ENCODE data around the gene DROSHA. TPM values are rescaled to one million over a fixed set of nuclear protein-coding genes. Genes with fewer than 3 reads are reported as not detected.

Gene DROSHA
- total and polyA plus RNA-seq, 2 of the 4 experiments (the other 2 are of a cell fraction), result 36.4 to 36.5 TPM

DNA sequence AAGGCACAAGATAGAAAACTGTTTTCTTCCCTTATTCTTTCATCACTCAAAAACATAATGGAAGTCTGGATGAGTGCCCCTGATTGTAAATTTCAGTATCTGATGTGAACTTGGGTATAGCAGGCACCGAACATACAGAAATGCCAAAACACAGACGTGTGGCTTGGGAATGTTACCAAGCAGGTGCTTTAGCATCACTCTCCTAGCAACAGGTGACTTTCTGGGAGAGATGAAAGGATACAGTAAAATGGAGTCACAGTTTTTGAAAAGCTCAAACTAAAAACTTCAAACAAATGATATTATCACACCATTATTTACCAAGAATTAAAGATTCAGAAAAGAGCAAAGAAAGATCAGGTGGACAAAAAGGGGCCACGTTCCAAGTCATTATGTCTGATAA, 130.2 kb downstream of the DROSHA start:
- WGBS, 2 experiments (ENCODE audit: extremely low coverage in 2 of 2, insufficient read length in 1 of 2), result no CpG with 5 or more reads among the region's 3 CpGs
- no peak overlapping the region for H3K4ac ChIP-seq (ENCODE audit: low read depth, low read length)
- no peak overlapping the region for H2AK5ac ChIP-seq (ENCODE audit: low read depth, low read length)
- ChIA-PET POLR2A (ENCODE audit: unreplicated experiment) (no interaction called here), CTCF (no interaction called here)
- H2BK20ac ChIP-seq (ENCODE audit: low read depth, low read length), result no peak overlapping the region
- no peak overlapping the region for H3K4me2 ChIP-seq (ENCODE audit: low read depth, low read length)
- no peak overlapping the region for H3K56ac ChIP-seq (ENCODE audit: extremely low read depth, insufficient read depth, low read length)
- H3K9me1 ChIP-seq (ENCODE audit: insufficient read depth, low read length), result no peaks in the 10 kb centered on the region; the same call in 1 of the 2 replicates
- in situ Hi-C loops (cut with MboI; ENCODE audit: low sequenced_read_pairs) (no loop called here), intact Hi-C loops (cut with micrococcal nuclease) (no loop called here), dilution Hi-C loops (cut with HindIII; ENCODE audit: low sequenced_read_pairs, unreplicated experiment) (no loop called here)
- H2BK120ac ChIP-seq (ENCODE audit: low read depth, low read length), result no peak overlapping the region
- no peak overlapping the region for H2AK9ac ChIP-seq (replicated peaks; ENCODE audit: low read depth, low read length, poor library complexity)
- H4K8ac ChIP-seq (ENCODE audit: low read depth in 2 of 2, low read length in 2 of 2), result no peak overlapping the region
- no peak overlapping the region for H3K18ac ChIP-seq (ENCODE audit: low read depth, low read length)
- peaks cover 15% of the 10 kb centered on the region for H3K36me3 ChIP-seq (ENCODE audit: control insufficient read depth, insufficient read depth, low read length)
- ATAC-seq (ENCODE audit: low read depth) (no peak), DNase-seq (no peak)
- no peak overlapping the region for H3K14ac ChIP-seq (replicated peaks; ENCODE audit: low read depth, low read length)
- no peak overlapping the region for H3K27ac ChIP-seq (ENCODE audit: insufficient read depth, low read length)
- no peak overlapping the region for H3K9ac ChIP-seq (ENCODE audit: low read depth, low read length)
- no peak overlapping the region for H2BK15ac ChIP-seq (ENCODE audit: low read depth, low read length)
- H4K20me1 ChIP-seq (ENCODE audit: insufficient read depth, low read length), result no peaks in the 10 kb centered on the region
- TF ChIP-seq ELK1 (IDR thresholded peaks at IDR 0.05; ENCODE audit: borderline replicate concordance, low read depth, low read length) (no peak), SMC3 (IDR thresholded peaks at IDR 0.05; ENCODE audit: low read depth, low read length) (no peak), CEBPB (IDR thresholded peaks at IDR 0.05; ENCODE audit: low read depth, low read length) (no peak), RAD21 (IDR thresholded peaks at IDR 0.05; ENCODE audit: low read length) (no peak), FOS (IDR thresholded peaks at IDR 0.05; ENCODE audit: low read depth, low read length) (no peak), MXI1 (IDR thresholded peaks at IDR 0.05; ENCODE audit: borderline replicate concordance, low read depth, low read length) (no peak), NFE2L2 (IDR thresholded peaks at IDR 0.05; ENCODE audit: low read depth, low read length) (no peak), CHD1 (IDR thresholded peaks at IDR 0.05; ENCODE audit: low read depth, low read length) (no peak), BHLHE40 (IDR thresholded peaks at IDR 0.05; ENCODE audit: low read depth, low read length) (no peak), RCOR1 (IDR thresholded peaks at IDR 0.05; ENCODE audit: insufficient replicate concordance, low read length) (no peak), MAFK (IDR thresholded peaks at IDR 0.05; ENCODE audit: low read depth, low read length) (no peak), MAZ (IDR thresholded peaks at IDR 0.05; ENCODE audit: borderline replicate concordance, low read depth, low read length) (no peak), POLR2A (IDR thresholded peaks at IDR 0.05; ENCODE audit: low read depth, low read length) (no peak)
- TF ChIP-seq, protein P1, sequence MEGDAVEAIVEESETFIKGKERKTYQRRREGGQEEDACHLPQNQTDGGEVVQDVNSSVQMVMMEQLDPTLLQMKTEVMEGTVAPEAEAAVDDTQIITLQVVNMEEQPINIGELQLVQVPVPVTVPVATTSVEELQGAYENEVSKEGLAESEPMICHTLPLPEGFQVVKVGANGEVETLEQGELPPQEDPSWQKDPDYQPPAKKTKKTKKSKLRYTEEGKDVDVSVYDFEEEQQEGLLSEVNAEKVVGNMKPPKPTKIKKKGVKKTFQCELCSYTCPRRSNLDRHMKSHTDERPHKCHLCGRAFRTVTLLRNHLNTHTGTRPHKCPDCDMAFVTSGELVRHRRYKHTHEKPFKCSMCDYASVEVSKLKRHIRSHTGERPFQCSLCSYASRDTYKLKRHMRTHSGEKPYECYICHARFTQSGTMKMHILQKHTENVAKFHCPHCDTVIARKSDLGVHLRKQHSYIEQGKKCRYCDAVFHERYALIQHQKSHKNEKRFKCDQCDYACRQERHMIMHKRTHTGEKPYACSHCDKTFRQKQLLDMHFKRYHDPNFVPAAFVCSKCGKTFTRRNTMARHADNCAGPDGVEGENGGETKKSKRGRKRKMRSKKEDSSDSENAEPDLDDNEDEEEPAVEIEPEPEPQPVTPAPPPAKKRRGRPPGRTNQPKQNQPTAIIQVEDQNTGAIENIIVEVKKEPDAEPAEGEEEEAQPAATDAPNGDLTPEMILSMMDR (conservative IDR thresholded peaks at IDR 0.05; ENCODE audit: low read depth, low read length), result no peak
- TF ChIP-seq, protein P2, sequence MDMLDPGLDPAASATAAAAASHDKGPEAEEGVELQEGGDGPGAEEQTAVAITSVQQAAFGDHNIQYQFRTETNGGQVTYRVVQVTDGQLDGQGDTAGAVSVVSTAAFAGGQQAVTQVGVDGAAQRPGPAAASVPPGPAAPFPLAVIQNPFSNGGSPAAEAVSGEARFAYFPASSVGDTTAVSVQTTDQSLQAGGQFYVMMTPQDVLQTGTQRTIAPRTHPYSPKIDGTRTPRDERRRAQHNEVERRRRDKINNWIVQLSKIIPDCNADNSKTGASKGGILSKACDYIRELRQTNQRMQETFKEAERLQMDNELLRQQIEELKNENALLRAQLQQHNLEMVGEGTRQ (IDR thresholded peaks at IDR 0.05; ENCODE audit: low read depth, low read length), result no peak
- no peak overlapping the region for H3K23ac ChIP-seq (ENCODE audit: low read depth, low read length)
- no peak overlapping the region for H4K91ac ChIP-seq (ENCODE audit: insufficient read depth, low read depth, low read length)
- no peak overlapping the region for H2AFZ ChIP-seq (replicated peaks; ENCODE audit: low read length, poor library complexity)
- no peak overlapping the region for H3K4me3 ChIP-seq (ENCODE audit: insufficient read depth, low read depth, low read length)
- H3K4me1 ChIP-seq (ENCODE audit: control insufficient read depth, insufficient read depth, low read length), result no peaks in the 10 kb centered on the region
- H3K79me1 ChIP-seq (ENCODE audit: low read depth in 1 of 2, low read length in 2 of 2), result peaks cover 0 to 4% of the 10 kb centered on the region in 2 experiments; a peak in 1 of 4 replicates
- H2BK5ac ChIP-seq (ENCODE audit: low read depth, low read length, poor library complexity, severe bottlenecking), result no peak overlapping the region
- BruUV-seq (replicated peaks), result no TSS peak
- no peaks in the 10 kb centered on the region for H3K27me3 ChIP-seq (ENCODE audit: control insufficient read depth, insufficient read depth, low read length)
- no peak overlapping the region for H4K5ac ChIP-seq (ENCODE audit: low read depth, low read length)
- H3K9me3 ChIP-seq (ENCODE audit: control insufficient read depth, insufficient read depth, low read length), result no peaks in the 10 kb centered on the region
